SHP77 treated with DMSO at 0.1 percent for 48 hours (cell line): Measurements from ENCODE around the gene SNPH.
A peak's percentile ranks its signal among the peaks of the same experiment; 100 is the strongest.

ENCODE experiments used
- DNase-seq: peaks from one replicate; lab custom pipeline; 2025; lab: John Stamatoyannopoulos, UW

SNPH gene

DNA sequence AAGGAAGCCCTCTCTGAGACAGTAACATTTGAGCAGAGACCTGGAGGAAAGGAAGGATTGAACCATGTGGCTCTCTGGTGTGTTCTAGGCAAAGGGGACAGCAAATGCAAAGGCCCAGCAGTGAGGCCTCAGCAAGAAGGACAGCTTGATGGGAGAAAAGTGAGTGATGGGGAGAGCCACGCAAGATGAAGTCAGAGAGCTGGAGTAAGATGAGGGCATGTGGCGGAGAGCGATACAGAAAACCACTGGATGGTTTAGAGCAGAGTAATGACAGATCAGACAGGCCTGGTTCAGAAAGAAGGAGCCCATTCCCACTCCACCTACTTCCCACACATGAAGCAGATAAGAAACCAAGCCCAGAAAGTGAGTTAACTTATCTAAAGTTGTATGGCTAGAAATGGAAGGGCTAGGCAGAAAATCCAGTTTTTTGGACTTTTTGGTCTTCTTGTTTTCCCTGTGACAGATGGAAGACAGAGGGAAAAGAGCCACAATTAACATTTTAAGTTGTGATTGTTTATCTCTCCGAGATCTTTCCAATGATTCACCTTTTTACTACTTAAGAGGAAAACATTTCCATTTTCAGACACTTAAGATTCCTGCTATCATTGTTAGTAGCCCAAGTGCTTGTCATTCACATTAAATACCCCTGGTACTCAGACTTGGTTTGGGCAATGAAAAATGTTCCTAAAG is 723 bp upstream of the SNPH start:
- no peak for DNase-seq

DNA sequence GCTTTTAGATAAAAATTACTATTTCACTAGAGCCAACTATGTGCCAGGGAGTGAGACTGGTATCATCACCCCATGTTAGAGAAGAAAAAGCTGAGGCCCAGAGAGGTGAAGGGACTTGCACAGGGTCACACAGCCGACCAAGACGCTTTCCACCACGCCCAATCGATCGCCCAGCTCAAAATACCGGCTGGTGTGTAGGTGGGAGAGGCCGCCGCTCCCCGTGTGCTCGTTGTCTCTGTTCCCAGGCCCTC is 253 bp upstream of the SNPH start:
- no peak for DNase-seq

DNA sequence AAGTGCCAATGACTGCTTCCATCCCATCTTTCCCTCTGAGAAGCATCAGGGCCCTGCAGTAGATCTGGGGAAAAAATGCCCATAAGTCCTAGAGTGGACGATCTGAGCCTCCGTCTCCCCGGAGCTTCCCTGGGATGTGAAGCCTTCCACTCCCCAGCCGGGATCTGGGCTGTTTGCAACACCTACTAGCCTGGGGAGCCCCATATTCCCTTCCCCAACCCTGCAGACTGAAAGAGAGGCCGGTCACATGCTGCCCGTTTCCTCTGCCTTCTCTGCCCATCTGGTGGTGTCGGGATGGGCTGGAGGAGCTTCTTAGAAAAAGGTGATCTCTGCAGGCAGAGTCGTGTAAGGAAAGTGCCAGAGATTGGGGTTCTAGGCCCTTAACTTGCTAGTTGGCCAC is 1.1 kb downstream of the SNPH start:
- no peak for DNase-seq

DNA sequence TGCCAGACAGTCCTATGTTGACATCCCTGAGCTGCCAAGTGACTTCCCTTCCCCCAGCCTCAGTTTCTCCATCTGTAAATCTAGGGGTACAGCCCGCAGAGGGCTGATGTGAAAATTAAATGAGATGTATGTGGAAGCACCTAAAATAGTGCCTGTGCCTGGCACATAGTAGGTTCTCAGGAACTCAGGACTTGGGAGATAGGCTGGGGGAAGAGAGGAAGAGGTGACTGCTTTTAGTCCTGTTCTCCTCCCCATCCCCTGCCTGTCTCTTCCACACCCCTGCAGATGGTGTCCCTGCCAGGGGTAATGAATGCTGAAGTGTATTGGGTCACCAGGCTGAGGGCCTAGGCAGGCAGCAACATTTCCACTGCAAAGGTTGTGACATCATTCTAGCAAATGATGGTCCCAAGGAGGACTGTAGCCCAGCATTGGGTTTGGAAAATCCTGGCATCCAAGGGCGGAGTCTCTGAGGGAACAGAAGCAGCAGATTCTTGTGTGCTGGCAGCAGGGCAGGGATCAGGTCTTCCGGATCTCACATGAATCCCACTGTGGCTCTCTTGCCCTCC is 1.8 kb downstream of the SNPH start:
- no peak for DNase-seq

DNA sequence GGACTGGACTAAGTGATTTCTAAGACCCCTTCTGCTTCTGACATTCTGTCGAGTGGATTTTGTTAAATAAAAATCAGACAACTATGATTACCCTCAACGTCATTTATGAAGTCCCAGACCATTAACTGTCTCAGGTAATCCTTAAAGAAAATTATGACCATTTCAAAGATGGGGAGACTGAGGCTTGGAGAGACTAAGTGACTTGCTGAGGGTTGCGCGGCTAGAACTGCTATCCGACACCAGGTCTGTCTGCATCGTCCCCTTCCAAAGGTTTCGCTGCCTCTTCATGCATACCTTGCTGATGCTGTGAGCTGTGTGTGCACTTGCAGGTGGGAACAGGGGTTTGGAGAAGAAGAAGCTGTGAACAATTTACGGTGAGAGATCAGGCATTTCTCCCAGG is 3.1 kb downstream of the SNPH start:
- no peak for DNase-seq

GRCh38 chr20:1269850-1270249 is 3.8 kb downstream of the SNPH start:
- DNase-seq: no peak

GRCh38 chr20:1272368-1273100 is 6.4 kb downstream of the SNPH start:
- DNase-seq: no peak

DNA sequence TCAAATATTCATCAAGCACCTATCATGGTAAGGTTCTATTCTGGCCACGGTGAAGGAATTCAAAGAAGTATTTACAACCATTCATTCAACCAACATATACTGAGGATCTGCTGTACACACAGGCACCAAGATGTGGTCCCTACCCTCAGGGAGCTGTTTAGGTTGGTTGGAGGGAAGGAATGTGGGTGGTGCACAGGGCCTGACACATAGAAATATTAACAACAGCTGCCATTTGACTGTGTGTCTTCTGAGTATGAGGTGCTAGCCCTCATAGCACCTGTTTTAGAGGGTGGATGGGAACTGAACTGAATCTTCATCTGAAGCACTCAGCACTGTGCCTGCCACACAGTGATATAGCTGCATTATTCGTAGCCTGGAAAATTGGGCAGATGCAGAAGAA is 7.3 kb downstream of the SNPH start:
- DNase-seq: no peak

- DNase-seq: peak; percentile 82
Measured at GRCh38 chr20:1274485-1275311, 8.6 kb downstream of the SNPH start.

- no peak for DNase-seq
Measured at GRCh38 chr20:1275919-1276318, 9.8 kb downstream of the SNPH start.

DNA sequence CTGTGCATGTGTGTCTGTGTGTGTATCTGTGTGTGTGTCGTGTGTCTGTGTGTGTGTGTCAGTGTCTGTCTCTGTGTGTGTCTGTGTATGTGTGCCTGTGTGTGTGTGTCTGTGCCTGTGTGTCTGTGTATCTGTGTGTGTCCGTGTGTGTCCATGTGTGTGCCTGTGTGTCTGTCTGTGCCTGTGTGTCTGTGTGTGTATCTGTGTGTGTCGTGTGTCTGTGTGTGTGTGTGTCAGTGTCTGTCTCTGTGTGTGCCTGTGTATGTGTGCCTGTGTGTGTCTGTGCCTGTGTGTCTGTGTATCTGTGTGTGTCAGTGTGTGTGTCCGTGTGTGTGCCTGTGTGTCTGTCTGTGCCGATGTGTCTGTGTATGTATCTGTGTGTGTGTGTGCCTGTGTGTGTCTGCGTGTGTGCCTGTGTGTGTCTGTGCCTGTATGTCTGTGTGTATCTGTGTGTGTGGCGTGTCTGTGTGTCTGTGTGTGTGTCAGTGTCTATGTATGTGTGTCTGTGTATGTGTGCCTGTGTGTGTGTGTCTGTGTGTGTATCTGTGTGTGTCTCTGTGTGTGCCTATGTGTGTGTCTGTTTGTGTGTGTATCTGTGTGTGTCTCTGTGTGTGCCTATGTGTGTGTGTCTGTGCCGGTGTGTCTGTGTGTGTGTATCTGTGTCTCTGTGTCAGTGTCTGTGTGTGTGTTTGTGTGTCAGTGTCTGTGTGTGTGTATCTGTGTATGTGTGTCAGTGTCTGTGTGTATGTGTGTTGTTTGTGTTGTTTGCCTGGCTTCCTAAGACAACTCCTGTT is 11.6 kb downstream of the SNPH start:
- no peak for DNase-seq

DNA sequence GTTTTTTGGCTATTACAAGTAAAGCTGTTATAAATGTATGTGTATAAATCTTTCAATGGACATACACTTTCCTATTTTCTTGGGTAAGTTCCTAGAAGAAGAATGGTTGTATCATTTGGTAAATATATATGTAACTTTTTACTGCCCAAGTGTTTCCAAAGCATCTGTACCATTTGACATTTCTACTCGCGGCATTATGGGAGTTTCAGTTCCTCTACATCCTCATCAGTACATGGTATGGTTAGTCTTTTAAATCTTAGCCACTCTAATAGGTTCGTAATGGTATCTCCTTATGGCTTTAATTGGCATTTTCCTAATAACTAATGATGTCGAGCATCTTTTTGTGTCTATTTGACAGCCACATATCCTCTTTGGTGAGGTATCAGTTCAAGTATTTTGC is 12.9 kb downstream of the SNPH start:
- no peak for DNase-seq

- no peak for DNase-seq
Measured at GRCh38 chr20:1280195-1281102, 14.4 kb downstream of the SNPH start.

DNA sequence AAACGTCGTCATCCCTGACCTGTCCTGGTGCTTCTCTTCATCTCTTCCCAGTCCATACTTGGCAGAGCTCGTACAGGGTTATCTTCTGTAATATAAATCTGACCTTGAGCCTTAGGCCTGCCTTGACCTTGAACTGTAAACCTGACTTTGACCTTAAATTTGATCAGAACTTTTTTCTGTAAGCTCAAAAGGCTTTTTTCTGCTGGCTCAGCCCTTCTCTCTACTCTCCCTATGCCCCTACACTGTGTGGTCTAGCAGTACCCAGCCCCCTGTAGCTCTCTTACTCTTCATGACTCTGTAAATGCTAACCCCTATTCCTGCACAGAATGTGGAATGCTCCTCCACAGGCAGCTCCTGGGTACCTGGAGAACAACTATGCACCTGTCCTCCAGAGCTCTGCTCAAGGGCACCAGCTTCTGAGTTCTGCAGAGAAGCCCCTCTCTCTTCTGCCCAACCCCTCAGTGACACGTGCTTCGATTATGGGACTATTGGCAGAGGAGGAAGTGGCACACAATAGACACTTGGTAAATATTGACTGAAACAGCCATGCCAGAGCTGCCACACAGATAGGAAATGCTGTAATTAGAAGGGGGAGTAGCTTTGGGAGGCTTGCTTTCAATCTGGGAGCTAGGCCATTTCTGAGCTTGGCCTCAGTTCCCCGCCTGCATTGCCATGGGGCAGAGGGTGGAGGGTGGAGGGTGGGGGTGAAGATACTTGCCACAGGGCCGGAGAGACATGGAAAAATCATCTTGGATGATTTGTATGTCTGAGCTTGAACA is 15.4 kb downstream of the SNPH start:
- peak; percentile 22 for DNase-seq

GRCh38 chr20:1282966-1283365 is 16.9 kb downstream of the SNPH start:
- DNase-seq: no peak

DNA sequence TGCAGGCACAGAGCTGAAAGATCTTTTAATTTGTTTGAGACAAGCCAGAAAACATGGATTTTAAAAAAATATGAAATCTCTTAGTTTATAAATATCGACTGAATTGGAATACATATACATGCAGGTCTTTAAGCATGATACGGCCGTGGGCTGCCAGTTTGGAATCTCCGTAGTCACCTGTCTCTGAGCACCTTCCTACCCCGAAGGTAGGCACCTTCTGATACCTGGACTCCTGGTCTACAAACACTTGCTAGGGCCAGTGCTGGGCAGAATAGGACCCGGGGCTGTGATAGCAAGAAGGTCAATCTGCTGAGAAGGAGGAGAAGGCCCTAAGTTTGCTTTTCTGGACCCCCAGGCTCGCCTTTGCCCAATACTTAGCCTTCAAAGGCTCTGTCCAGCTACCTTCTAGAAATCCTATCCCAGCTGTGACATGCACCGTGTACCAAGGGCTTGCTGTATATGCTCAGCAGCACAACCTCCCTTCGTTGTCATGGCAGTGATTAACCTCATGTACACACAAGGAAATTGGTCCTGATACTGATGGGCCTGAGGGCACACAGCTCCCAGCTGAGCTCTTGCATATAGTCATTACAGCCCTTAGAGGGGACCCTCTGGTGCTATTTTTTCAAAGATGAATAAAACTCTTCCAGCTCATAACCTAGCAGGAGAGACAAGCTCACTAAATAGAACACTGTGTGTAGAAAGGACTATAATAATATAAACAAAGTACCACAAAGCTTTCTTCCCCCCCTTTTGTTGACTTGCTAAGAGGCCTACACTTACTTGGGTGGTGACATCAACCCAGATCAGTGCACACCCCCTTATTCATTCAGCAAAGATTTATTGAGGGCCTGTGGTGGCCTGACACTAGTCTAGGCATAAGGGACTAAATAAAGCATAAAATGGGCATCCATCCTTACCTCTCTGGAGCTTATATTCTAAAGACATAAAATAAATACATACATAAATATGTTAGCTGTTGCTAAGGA is 17.7 kb downstream of the SNPH start:
- no peak for DNase-seq

- no peak for DNase-seq
Measured at GRCh38 chr20:1286267-1287024, 20.4 kb downstream of the SNPH start.

GRCh38 chr20:1287306-1287705 is 21.2 kb downstream of the SNPH start:
- DNase-seq: no peak
